Measurements from ENCODE around the gene COL4A2. TPM values are rescaled to one million over a fixed set of nuclear protein-coding genes. Genes with fewer than 3 reads are reported as not detected.

Gene COL4A2
- total RNA-seq, 1 donor from 2014 or later, result 7.6 TPM

- Histone ChIP-seq H3K4me3 (ENCODE audit: low read depth, low read length) (no peak overlapping the region), H3K36me3 (ENCODE audit: control insufficient read depth, insufficient read depth, low read length) (no peaks in the 10 kb centered on the region), H3K27me3 (ENCODE audit: control insufficient read depth, insufficient read depth, low read length) (no peaks in the 10 kb centered on the region)
- FAIRE-seq, result no peak
- DNase-seq (ENCODE audit: low read depth), result no peak
- TF ChIP-seq CTCF (IDR thresholded peaks at IDR 0.05; ENCODE audit: insufficient read depth, low read length, severe bottlenecking), result no peak
Observed at GRCh38 chr13:110557610-110558305, 250.7 kb downstream of the COL4A2 start.

- Histone ChIP-seq H3K36me3 (ENCODE audit: control insufficient read depth, insufficient read depth, low read length) (no peaks in the 10 kb centered on the region), H3K27me3 (ENCODE audit: control insufficient read depth, insufficient read depth, low read length) (no peaks in the 10 kb centered on the region), H3K4me3 (ENCODE audit: low read depth, low read length) (no peak overlapping the region)
- DNase-seq (ENCODE audit: low read depth) (peak; percentile 18), FAIRE-seq (no peak)
- no peak for TF ChIP-seq CTCF (IDR thresholded peaks at IDR 0.05; ENCODE audit: insufficient read depth, low read length, severe bottlenecking)
Observed at GRCh38 chr13:110559429-110559943, 252.4 kb downstream of the COL4A2 start.

GRCh38 chr13:110559986-110560385, 252.9 kb downstream of the COL4A2 start:
- no peak for FAIRE-seq
- peak; percentile 28 for DNase-seq (ENCODE audit: low read depth)
- no peaks in the 10 kb centered on the region for H3K27me3 ChIP-seq (ENCODE audit: control insufficient read depth, insufficient read depth, low read length)
- H3K4me3 ChIP-seq (ENCODE audit: low read depth, low read length), result no peak overlapping the region
- H3K36me3 ChIP-seq (ENCODE audit: control insufficient read depth, insufficient read depth, low read length), result no peaks in the 10 kb centered on the region
- no peak for TF ChIP-seq CTCF (IDR thresholded peaks at IDR 0.05; ENCODE audit: insufficient read depth, low read length, severe bottlenecking)

GRCh38 chr13:110560601-110561343, 253.7 kb downstream of the COL4A2 start:
- FAIRE-seq, result no peak
- H3K36me3 ChIP-seq (ENCODE audit: control insufficient read depth, insufficient read depth, low read length), result no peaks in the 10 kb centered on the region
- peak; percentile 34 for DNase-seq (ENCODE audit: low read depth)
- no peaks in the 10 kb centered on the region for H3K27me3 ChIP-seq (ENCODE audit: control insufficient read depth, insufficient read depth, low read length)
- peak overlapping the region; percentile 72 for H3K4me3 ChIP-seq (ENCODE audit: low read depth, low read length)
- TF ChIP-seq CTCF (IDR thresholded peaks at IDR 0.05; ENCODE audit: insufficient read depth, low read length, severe bottlenecking), result no peak

GRCh38 chr13:110561344-110562035, 254.4 kb downstream of the COL4A2 start, which contains the start of gene RAB20:
TSS of gene RAB20 (minus strand) at chr13:110561722. CDS start at chr13:110561519, 203 bp downstream.
- Histone ChIP-seq H3K36me3 (ENCODE audit: control insufficient read depth, insufficient read depth, low read length) (no peaks in the 10 kb centered on the region), H3K4me3 (ENCODE audit: low read depth, low read length) (peak within 1 kb of the TSS; percentile 72), H3K27me3 (ENCODE audit: control insufficient read depth, insufficient read depth, low read length) (no peaks in the 10 kb centered on the region)
- peak; percentile 49 for DNase-seq (ENCODE audit: low read depth)
- FAIRE-seq, result no peak
- TF ChIP-seq CTCF (IDR thresholded peaks at IDR 0.05; ENCODE audit: insufficient read depth, low read length, severe bottlenecking), result no peak
